Activated gamma-delta T cell treated with anti-CD3 and anti-CD28 coated beads, Interleukin-2, amount 50 U/mL, for 16 hours (primary cell): ENCODE measurements around the gene HSPB8.

Source experiments
- DNase-seq: peaks from one replicate; pipeline ENCODE4 v3.0.0-alpha.2; 2020; ENCODE audit warnings: low read depth

Gene HSPB8, protein sequence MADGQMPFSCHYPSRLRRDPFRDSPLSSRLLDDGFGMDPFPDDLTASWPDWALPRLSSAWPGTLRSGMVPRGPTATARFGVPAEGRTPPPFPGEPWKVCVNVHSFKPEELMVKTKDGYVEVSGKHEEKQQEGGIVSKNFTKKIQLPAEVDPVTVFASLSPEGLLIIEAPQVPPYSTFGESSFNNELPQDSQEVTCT

DNA sequence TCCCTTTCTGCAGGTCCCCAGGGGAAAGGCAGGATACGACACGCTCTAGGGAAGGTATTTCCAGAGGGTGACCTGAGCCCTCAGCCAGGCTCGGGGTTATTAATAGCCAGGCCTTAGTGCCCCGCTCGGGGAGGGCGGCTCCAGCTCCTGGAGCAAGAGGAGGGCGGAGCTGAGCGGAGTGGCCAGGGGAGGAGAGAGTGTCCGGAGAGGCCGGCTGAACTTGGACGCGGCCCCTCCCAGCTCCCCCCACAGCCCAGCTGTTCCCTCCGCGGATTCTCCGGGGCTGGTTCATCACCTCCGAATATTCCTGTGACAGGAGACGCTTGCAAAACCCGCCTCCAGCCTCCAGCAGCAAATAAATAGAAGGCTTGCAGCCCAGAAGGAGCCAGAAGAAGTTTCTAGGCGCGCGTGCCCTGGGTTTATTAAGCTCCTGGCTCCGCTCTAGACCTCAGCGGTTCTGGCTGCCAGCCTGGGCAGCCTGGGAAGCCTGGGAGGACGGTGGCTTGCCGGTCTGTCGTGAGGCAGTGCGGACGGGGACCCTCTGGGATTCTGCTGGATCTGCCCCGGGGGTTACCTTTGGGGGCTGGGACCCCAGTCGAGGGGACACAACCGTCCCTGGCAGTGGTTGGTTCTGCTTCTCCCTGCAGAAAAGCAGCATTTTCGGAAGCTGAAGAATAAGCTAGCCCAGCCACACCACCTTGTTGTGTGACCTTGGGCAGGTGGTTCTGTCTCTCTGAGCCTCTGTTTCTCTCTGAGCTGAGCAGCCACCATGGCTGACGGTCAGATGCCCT is at the start of gene HSPB8:
Gene HSPB8, plus strand, starts transcription at position 388 of the 791 bp plus-strand sequence. Its CDS starts 382 bp downstream, at position 770.
- no peak for DNase-seq

DNA sequence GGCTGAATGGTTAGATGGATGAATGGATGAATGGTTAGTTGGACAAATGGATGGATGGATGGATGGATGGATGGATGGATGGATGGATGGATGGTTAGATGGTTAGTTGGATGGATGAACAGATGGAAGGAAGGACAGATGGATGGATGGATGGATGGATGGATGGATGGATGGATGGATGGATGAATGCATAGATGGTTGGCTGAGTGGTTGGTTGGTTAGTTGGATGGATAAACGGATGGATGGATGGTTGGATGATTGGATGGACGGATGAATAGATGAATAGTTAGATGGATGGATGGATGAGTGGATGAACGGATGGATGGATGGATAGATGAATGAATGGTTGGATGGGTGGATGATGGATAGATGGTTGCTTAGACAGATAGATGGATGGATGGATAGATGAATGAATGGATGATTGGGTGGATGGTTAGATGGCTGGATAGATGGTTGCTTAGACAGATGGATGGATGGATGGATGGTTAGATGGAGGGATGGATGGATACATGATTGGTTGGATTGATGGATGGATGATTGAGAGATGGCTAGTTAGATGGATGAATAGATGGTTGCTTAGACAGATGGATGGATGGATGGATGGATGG is 48.8 kb upstream of the HSPB8 start:
- no peak for DNase-seq

DNA sequence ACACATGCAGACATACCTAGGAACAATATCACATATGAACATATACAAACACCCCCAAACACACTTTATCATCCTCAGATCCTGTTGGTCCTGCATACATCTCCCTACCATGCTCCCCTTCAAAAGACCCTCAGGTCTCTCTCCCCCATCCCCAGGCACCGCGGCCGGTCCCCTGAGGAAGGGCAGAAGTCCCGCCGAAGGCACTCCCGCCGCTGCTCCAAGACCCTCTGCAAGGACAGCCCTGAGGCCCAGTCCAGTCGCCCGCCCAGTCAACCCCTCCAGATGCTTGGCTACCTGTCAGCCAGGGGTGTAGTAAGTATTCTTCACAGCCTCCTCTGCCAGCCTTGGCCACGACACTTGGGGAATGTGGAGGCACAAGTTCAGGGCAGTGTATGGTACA is 48.2 kb upstream of the HSPB8 start:
- no peak for DNase-seq

DNA sequence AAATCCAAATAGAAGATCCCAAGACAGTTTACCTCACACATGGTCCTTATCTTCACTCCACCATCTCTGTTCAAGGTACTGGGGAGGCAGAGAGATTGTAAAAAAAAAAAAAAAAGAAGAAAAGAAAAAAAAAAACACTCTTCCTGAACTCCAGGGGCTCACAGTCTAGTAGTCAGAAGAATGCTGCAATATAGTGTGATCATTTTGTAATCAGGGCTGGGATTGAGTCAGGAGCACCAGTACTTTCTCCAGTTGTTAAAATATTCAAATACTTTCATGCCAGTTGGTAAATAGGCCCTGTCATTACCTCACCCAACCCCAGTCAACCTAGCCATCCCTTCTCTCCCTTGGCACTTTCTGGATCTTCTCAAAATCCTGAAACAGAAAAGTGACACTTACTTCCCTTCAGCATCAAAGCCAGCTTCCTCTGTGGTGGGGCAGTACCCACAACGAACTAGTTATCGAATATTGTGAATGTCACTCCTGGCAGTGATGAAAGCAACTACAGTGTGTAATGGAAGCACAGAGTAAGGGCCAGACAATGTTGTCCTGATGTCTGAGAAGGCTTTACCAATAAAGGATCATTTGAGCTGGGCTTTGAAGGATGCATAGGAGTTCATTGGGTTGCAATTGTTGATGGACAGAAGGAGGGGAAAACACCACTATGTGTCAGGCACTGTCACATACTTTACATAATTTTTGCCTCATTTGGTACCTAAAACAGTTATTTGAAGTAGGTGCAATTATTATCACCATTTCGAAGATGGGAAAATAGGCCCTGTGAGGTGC is 44.3 kb upstream of the HSPB8 start:
- DNase-seq = no peak

DNA sequence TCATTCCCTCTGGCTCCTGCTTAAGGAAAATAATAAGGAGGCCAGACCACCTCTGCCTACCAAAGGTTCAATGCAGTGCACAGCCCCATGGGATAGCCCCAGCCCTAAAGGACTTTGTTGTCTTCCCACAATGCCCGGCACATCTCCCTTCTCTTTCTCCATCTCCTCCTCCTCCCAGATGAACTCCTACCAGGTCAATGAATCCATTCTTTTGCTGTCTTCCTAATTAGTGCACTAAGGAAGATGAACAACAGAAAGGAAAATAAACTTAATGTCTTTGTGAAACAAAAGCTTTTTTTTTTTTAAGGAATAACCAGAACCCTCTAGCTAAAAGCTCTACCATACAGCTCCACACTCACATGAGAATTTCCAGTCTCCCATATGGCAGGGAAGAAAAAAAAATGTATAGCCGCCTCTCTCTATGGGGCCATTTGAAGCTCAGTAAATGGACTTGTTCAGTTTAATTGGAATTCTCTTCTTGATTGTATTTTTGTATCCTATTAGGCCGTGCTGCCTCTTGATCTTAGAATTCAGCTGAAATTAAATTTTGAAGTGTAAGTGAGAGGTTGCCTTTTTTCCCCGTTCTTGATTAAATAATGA is 41.8 kb upstream of the HSPB8 start:
- no peak for DNase-seq

DNA sequence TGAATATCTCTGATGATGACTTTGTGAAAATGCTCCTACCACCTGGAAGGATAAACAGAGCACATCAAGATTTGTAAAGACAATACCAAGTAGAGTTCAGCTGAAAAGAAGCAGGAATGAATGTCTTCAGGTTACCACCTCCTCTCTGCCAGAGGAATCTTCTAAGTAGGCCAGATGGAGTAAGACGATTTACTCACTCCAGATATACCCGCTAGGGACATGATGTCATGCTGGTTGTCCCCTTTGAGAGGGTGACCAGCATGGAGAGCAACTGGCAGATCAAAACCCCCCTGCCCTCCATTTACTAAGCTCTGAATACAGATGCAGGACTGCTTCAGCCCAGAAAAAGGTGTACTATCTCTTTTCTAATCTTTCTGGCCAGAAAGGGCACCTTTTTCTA is 39.3 kb upstream of the HSPB8 start:
- no peak for DNase-seq

DNA sequence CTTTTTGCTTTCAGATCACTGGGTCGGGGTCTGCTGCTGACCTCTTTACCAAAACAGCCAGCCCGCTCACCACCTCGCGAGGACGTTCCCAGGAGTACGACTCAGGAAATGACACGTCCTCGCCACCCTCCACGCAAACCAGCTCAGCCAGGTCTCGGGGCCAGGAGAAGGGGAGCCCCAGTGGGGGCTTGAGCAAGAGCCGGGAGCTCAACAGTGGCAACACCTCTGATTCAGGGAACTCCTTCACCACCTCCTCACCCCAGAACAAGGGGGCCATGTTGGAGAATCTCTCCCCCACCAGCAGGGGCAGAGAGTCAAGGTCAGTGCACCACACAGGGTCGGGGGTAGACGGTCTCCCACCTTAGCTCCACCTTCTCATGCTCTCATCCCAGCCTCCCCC is 33.4 kb upstream of the HSPB8 start:
- DNase-seq = no peak

DNA sequence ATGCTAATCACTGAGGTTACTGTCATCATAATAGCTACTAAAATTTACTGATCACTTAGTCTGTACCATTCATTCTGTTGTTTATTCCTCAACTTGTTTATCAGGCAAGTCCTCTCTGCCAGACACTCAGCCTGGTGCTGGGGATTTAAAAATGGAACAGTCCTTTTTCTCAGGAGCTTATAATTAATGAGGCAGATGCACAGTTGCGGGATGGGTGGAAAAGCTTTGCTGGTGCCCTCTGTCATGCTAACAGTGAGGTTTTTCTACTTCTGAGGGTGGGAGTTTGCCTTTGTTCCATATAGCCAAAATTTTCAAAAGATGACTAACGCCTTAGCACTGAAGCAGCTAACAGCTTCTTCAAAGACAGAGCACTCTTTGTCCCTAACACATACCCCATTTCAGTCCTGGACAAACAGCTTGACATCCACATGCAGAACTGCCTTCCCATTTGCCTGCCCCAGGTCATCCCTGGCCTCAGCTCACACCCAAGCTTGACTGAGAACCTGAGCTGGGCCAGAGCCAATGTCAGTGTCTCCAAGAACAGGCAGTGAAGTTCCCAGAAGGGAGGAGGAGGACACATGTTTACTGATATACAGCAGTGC is 30.8 kb upstream of the HSPB8 start:
- DNase-seq = no peak

DNA sequence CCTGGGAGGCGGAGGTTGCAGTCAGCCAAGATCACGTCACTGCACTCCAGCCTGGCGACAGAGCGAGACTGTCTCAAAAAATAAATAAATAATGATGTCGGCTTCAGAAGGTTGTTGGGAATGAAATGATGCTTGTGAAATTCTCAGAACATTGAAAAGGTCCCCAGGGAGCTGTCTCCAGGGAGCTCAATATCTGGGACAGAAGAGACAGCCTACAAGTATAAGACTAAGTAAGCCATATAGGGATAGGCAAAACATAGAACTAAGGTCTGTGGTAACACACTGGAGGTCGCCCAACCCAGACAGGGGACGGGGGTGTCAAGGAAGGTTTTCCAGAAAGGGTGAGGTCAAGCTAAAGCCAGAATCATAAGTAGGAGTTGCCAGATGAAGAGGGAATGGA is 29.5 kb upstream of the HSPB8 start:
- no peak for DNase-seq

DNA sequence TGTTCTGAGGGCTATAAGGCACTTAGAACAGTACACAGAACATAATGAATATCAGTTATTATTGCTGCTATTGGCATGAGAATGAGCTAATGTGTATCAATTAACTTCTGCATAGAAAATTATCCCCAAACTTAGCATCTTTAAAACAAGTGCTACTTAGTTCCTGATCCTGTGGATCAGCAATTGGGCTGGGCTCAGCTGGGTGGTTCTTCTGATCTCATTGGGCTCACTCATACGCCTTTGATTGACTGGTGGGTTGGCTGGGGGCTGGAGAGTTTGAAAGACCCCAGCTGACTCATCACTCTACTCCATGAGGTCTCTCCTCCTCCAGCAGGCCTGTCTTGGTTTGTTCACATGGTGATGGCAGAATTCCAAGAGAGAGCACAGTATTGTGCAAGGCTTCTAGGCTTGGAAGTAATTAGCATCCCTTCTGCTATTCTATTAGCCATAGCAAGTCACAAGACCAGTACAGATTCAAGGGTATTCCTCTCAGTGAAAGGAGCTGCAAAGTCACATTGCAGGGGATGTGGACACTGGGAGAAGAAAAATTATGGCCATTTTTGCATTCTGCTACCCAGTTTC is 27.2 kb upstream of the HSPB8 start:
- DNase-seq = no peak

DNA sequence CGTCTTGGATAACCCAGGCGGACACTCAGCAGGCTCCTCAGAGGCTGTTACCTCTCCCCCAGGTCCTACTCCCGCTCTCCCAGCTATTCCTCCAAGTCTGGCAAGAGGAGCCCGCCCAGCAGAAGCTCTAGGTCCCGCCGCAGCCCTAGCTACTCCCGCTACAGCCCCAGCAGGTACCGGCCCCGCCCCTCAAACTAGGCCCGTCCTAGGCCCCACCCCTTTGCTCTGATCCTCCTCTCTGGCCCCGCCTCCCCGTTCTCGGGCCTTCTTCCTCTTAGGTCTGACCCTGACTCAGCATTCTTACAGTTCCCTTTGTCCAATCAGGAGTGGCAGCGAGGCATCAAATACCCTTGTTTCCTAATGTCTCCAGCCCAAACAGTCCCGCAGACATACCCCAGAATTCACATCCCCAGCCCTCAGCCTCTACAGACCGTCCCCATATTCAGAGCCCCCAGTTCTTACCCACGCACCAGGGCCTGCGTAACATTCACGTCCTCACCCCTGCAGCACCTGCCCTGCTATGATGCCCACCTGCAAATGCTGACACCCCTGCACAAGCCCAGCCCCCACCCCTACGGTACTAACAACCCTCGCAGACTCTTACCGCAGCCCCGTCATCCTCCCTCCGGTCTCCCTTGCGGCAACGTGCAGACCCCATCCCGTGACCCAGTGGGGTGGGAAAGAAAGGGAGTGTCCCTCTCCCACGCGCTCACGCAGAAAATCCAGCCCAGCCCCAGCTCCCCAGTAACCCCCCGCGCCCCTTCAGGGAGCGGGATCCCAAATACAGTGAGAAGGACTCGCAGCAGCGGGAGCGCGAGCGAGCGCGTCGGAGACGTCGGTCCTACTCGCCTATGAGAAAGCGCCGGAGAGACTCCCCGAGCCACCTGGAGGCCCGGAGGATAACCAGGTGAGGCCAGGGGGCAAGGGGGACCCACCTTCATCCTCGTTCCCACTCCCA is 25.0 kb upstream of the HSPB8 start:
- DNase-seq = no peak

DNA sequence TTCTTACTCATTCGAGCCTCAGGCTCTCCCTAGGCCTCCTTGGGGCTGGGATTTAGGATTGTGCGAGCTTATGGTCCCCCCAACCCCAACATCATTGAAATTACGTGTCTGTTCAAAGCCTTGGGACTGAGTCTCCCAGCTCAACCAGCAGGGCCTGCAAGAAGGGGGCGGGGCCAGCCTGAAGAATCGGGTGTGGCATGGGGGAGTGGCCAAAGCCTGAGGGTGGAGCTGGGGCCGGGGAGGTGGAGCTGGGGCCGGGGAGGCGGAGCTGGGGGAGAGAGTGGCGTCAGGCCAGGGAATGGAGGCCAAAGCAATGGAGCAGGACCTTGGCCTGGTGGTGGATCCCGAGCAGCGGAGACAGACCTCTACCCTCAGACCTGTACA is 24.3 kb upstream of the HSPB8 start:
- DNase-seq = no peak

DNA sequence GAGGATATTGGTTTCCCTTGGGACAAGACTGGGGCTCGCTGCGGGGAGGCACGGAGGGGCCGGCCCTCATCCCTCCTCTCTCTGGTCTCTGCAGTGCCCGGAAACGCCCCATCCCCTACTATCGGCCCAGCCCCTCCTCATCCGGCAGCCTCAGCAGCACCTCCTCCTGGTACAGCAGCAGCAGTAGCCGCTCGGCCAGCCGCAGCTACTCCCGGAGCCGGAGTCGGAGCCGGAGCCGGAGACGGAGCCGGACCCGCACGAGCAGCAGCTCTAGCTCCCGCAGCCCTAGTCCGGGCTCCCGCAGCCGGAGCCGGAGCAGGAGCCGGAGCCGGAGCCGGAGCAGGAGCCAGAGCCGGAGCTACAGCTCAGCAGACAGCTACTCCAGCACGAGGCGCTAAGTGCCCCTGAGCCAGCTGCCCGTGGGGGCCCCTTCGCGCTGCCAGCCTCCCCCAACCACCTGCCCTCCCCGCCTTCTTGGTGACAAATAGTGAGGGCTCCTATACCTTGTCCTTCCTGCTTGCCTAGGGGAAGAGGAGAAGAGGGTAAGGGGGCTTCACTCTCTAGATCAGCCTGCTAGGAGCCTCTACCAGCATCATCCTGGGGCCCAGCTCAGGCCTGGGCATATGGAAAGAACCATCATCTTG is 22.2 kb upstream of the HSPB8 start:
- no peak for DNase-seq

DNA sequence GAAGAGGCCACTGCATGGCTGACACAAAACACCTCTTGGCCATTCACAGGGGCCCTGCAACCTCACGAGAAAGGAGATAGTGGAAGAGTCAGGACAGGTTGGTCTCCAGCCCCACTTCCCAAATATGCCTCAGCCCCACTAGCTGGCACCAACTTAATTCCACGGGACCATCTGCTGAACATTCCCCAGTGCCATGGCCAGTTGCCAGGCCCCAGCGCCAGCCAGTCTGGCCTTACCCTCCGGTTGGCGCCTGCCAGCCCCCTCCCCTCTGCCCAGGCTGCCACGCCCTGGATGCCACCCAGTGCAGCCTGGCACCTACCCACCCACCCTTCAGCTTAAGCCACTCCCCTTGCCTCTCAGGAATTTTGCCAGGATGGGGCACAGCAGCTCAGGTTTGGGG is 21.2 kb upstream of the HSPB8 start:
- no peak for DNase-seq

DNA sequence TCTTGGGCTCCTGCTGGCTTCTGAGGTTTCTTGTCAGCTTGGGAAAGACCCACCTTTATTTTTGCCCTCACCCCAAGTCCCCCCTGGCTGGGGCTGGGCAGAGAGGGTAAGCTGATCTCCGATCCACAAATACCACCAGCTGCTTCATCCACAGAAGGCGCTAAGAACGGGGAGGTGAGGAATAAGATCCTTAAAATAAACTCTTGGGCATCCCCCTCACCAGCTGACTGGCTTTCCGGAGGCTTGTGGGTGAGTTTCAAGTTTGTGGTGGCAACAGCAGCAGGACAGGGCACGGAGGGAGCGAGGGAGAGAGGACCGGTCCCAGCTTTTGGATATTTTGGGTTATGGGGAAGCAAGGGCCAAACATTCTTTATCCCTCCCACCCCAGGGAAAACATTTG is 20.8 kb upstream of the HSPB8 start:
- no peak for DNase-seq

DNA sequence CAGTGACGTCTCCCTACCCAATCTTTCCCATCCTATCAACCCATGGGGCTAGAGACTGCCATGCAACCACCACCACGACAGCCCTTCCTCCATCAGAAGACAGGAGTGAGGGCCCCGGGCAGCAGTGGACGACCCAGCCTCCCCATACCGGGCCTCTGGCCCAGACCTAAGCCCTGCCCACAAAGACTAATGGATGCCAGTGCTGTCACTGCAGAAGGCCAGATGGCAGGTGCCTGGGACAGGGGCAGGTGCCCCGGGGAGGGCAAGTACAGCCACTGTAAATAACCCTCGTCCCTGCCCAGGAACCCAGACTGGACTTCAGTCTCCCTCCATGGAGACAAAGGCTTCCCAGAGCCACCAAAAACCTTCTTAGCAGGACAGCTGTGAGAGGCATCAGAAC is 20.3 kb upstream of the HSPB8 start:
- DNase-seq = no peak

DNA sequence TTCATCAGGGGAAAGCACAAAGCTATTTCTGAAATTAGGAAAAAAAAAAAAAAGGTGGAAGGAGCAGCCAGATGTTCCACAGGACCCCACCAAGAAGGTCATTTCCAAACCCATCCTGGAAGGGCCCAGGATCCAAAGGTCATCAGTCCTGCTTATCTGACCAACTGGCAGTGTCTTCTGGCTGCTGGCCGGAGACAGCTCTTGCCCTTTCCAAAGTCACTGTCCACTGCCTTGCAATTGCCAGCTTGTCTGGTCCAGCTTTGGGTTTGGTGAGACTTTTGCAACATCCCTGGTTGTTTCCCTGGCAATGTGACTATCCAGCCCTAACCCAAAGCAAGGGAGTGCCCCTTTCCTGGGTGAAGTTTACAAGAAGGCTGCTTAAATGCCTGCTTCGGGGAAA is 18.9 kb upstream of the HSPB8 start:
- no peak for DNase-seq

DNA sequence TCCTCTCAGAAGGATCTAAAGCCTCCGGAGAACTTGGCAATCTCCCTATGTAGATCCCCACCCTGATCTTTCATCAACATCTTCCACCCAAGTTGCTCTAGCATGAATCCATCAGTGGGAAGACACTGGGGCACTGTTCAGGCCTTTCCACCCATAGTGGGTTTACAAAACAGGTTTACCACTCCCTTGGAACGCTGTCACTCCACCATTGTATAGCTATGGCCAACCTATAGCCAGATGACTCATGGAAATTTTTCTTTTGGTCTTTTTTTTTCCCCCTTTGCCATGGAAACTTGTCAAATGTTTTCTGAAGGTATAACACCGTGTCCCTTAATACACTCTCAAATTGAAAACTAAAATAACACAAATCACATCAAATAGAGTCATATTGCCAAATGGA is 10.8 kb upstream of the HSPB8 start:
- DNase-seq = no peak

DNA sequence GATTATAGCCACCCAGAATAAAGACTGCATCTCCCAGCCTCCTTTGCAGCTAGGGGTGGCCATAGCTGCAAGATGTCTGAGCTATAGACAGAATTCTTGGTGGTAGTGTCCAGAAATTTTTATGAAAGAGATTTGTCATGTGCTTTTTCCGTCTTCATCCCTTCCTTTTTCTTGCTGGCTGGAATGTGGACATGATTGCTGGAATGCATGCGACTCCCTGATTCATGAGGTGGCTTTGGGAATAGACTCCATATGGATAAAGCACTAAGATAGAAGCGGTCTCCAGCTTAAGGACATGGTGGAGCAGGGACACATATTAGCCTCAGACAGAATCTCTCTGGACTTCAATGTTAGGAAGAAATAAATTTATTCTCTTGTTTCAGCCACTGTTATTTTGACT is 10.0 kb upstream of the HSPB8 start:
- no peak for DNase-seq

DNA sequence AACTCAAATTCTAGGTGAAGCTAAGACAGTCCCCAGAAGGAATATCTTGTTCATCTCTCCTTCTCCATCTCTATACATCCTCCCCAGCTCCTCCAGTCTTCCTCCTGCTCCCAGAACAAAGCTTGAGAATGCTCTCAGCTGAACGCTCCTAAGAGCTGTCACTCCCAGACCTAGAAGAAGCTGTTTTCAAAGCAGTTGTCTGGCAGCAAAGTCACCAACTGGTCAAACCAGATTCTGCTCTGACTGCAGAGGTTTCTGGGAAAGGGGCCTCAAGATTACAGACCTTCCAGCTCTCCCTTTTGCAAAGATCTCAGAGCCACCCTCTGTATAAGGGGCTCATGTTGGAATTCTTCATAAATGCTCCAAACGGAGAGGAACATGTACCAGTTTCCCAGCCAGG is 9.6 kb upstream of the HSPB8 start:
- DNase-seq = no peak
